K562 (cell line): ENCODE data around the gene ZNF77. TPM values are rescaled to one million over a fixed set of nuclear protein-coding genes. Genes with fewer than 3 reads are reported as not detected.
A peak's percentile ranks its signal among the peaks of the same experiment; 100 is the strongest.

Source experiments
- DPF2 ChIP-seq: fragments of 450-650 bp; IDR thresholded peaks from 2 replicates; pipeline ENCODE4 v1.6.1; 2016
- FOXP4 ChIP-seq: sonication (generic); formaldehyde crosslinking; IDR thresholded peaks from 2 replicates; pipeline ENCODE4 v1.8.0; 2022; ENCODE audit warnings: mild to moderate bottlenecking, missing genetic modification reagents, borderline replicate concordance
- KLF10 ChIP-seq: fragments of 250-450 bp; sonication (Bioruptor Pico); IDR thresholded peaks from 2 replicates; pipeline ENCODE4 v1.6.1; 2021; ENCODE audit warnings: matching md5 sums
- KLF13 ChIP-seq: fragments of 450-650 bp; IDR thresholded peaks from 2 replicates; pipeline ENCODE4 v1.6.1; 2016; ENCODE audit warnings: missing genetic modification characterization, low read depth, mild to moderate bottlenecking, missing compliant biosample characterization, moderate library complexity, borderline replicate concordance
- L3MBTL2 ChIP-seq: fragments of 450-650 bp; IDR thresholded peaks from 2 replicates; pipeline ENCODE4 v1.6.1; 2016; ENCODE audit warnings: mild to moderate bottlenecking, moderate library complexity
- LCOR ChIP-seq: sonication (generic); formaldehyde crosslinking; IDR thresholded peaks from 2 replicates; pipeline ENCODE4 v1.8.0; 2022; ENCODE audit warnings: mild to moderate bottlenecking, missing genetic modification reagents
- MAFG ChIP-seq: fragments of 450-650 bp; conservative IDR thresholded peaks from 2 replicates; pipeline ENCODE4 v1.6.1; 2016; ENCODE audit warnings: missing genetic modification characterization, missing compliant biosample characterization
- MIER1 ChIP-seq: fragments of 450-650 bp; IDR thresholded peaks from 2 replicates; pipeline ENCODE4 v1.6.1; 2016; ENCODE audit warnings: antibody characterized with exemption, mild to moderate bottlenecking, low read depth
- PBX2 ChIP-seq, 2 experiments: IDR thresholded peaks in 1 of 2; conservative IDR thresholded peaks in 1 of 2; 2 replicates each; pipeline ENCODE4 v1.6.1; 2016; ENCODE audit warnings: low read depth in 2 of 2, mild to moderate bottlenecking in 1 of 2, missing compliant biosample characterization in 1 of 2, missing genetic modification characterization in 1 of 2, moderate library complexity in 1 of 2
- PCBP2 ChIP-seq: fragments of 200-400 bp; formaldehyde crosslinking; IDR thresholded peaks from 2 replicates; pipeline ENCODE4 v1.6.1; 2018; ENCODE audit warnings: low read length, low read depth, mild to moderate bottlenecking, moderate library complexity; ENCODE audit not compliant: poor library complexity, severe bottlenecking
- TBP ChIP-seq: optimal IDR thresholded peaks from 2 replicates; pipeline ENCODE3; 2011; ENCODE audit warnings: low read depth, low read length, improper control_type of control experiment
- ZC3H8 ChIP-seq: fragments of 450-650 bp; IDR thresholded peaks from 2 replicates; pipeline ENCODE4 v1.6.1; 2017
- ZNF184 ChIP-seq: sonication (generic); formaldehyde crosslinking; IDR thresholded peaks from 2 replicates; pipeline ENCODE4 v1.5.0; 2020; ENCODE audit warnings: missing genetic modification reagents
- ZNF431 ChIP-seq: sonication (generic); formaldehyde crosslinking; IDR thresholded peaks from 2 replicates; pipeline ENCODE4 v1.8.0; 2022; ENCODE audit warnings: mild to moderate bottlenecking, missing genetic modification reagents
- polyA plus RNA-seq, 8 experiments: library from polyadenylated mRNA; depleted of rRNA in 4 of 8; stranded (reverse) in 5 of 8; unstranded in 3 of 8; fragments of >200 nt; fragmentation: Nextera tagmentation in 2 of 8; fragmentation: Illumina TruSeq in 1 of 8; extraction: Ambion mirVana in 2 of 8; extraction: Trizol in 1 of 8; gene quantifications; 2 replicates each; pipeline versions ENCODE4 v1.2.1 to v1.2.3, GENCODE V29; 2011 to 2014; ENCODE audit warnings: inconsistent platforms in 1 of 8, missing spikeins in 1 of 8
- total RNA-seq, 7 experiments: library from RNA; depleted of rRNA in 6 of 7; stranded (reverse); fragments of >200 nt in 6 of 7; fragmentation: Illumina TruSeq in 2 of 7; extraction: Trizol in 2 of 7; gene quantifications; 2 replicates each; pipeline versions ENCODE4 v1.2.1 to v1.2.3, GENCODE V29; 2011 to 2021; ENCODE audit warnings: low replicate concordance in 1 of 7
- TF ChIP-seq, protein P1 (sequence below): fragments of 250-450 bp; sonication (Bioruptor Pico); IDR thresholded peaks from 2 replicates; pipeline ENCODE4 v1.4.0; 2020; ENCODE audit warnings: mild to moderate bottlenecking, moderate library complexity
- TF ChIP-seq, protein P2 (sequence below): fragments of 450-650 bp; conservative IDR thresholded peaks from 2 replicates; pipeline ENCODE4 v1.6.1; 2016; ENCODE audit warnings: missing genetic modification characterization, low read depth, mild to moderate bottlenecking, control low read depth, missing compliant biosample characterization
- TF ChIP-seq, protein P3 (sequence below): fragments of 200-800 bp; sonication (Bioruptor generic); IDR thresholded peaks from 2 replicates; pipeline ENCODE4 v1.6.1; 2017; ENCODE audit warnings: missing genetic modification characterization, missing compliant biosample characterization

ZNF77 gene
- total and polyA plus RNA-seq, 9 of the 15 experiments (the other 6 are each of a cell fraction or from before 2014, with no cell fraction given): 4.3 to 14.5 (median 7.7) TPM

DNA sequence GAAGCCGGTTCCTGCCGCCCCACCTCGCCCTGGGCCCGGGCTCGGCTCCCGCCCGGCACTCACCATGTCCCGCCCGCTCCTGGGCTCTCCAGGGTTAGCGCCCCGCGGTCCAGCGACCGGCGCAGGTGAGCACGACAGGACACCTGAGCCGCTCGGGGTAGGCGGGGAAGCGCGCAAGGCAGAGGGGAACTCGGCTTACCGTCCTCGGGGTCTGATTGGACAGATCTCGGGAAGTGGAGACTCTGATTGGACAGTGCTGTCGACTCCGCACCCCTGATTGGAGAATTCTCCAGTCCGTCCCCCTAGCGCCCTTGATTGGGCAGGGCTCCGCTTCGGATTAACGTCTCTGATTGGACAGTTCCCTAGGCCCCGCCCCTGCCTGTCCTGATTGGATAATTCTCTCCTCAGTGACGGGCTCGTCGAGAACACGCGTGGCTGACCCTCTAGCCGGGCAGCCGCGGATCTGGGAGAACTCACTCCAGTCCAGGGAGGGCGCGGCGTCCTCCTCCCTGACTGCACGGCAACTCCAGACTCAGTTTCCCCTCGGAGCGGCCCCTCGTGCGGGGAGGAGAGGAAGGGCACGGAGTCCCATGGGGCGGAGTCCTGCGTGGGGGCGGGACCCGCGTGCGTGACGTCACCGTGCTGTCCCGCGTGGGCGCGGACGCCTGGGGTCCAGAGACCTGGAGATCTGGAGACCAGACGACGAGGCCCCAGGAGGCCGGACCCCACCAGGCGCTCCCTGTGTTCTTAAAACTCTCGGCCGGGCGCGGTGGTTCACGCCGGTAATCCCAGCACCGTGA lies at the start of gene ZNF77 (continued):
- peak; percentile 10; the same call in 1 of the 2 replicates for TF ChIP-seq FOXP4
- TF ChIP-seq, protein P1, sequence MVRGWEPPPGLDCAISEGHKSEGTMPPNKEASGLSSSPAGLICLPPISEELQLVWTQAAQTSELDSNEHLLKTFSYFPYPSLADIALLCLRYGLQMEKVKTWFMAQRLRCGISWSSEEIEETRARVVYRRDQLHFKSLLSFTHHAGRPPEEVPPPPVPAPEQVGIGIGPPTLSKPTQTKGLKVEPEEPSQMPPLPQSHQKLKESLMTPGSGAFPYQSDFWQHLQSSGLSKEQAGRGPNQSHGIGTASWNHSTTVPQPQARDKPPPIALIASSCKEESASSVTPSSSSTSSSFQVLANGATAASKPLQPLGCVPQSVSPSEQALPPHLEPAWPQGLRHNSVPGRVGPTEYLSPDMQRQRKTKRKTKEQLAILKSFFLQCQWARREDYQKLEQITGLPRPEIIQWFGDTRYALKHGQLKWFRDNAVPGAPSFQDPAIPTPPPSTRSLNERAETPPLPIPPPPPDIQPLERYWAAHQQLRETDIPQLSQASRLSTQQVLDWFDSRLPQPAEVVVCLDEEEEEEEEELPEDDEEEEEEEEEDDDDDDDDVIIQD (CRISPR knock-in tag): 0 out of 2 replicates have a peak, but pooled peaks have one; percentile 60
- no peak for TF ChIP-seq KLF10 (CRISPR knock-in tag)
- TF ChIP-seq ZNF184: no peak
- TF ChIP-seq PCBP2: no peak
- TF ChIP-seq KLF13 (tag): peak; percentile 55; the same call in 1 of the 2 replicates
- TF ChIP-seq, protein P2, sequence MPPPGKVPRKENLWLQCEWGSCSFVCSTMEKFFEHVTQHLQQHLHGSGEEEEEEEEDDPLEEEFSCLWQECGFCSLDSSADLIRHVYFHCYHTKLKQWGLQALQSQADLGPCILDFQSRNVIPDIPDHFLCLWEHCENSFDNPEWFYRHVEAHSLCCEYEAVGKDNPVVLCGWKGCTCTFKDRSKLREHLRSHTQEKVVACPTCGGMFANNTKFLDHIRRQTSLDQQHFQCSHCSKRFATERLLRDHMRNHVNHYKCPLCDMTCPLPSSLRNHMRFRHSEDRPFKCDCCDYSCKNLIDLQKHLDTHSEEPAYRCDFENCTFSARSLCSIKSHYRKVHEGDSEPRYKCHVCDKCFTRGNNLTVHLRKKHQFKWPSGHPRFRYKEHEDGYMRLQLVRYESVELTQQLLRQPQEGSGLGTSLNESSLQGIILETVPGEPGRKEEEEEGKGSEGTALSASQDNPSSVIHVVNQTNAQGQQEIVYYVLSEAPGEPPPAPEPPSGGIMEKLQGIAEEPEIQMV (tag): no peak
- peak; percentile 15 for TF ChIP-seq TBP
- no peak for TF ChIP-seq ZC3H8
- TF ChIP-seq LCOR: peak; percentile 6; the same call in 1 of the 2 replicates
- TF ChIP-seq PBX2 (CRISPR knock-in tag; IDR thresholded peaks at IDR 0.05; ENCODE audit: low read depth): peak; percentile 78
- TF ChIP-seq PBX2 (tag; conservative IDR thresholded peaks at IDR 0.05; ENCODE audit: low read depth): peak; percentile 96
- peak; percentile 32; the same call in 1 of the 2 replicates for TF ChIP-seq DPF2
- TF ChIP-seq MAFG (tag): no peak
- peak; percentile 98 for TF ChIP-seq L3MBTL2
- no peak for TF ChIP-seq MIER1
- TF ChIP-seq, protein P3, sequence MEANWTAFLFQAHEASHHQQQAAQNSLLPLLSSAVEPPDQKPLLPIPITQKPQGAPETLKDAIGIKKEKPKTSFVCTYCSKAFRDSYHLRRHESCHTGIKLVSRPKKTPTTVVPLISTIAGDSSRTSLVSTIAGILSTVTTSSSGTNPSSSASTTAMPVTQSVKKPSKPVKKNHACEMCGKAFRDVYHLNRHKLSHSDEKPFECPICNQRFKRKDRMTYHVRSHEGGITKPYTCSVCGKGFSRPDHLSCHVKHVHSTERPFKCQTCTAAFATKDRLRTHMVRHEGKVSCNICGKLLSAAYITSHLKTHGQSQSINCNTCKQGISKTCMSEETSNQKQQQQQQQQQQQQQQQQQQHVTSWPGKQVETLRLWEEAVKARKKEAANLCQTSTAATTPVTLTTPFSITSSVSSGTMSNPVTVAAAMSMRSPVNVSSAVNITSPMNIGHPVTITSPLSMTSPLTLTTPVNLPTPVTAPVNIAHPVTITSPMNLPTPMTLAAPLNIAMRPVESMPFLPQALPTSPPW: peak; percentile 51
- TF ChIP-seq ZNF431 (CRISPR knock-in tag): peak; percentile 58
